MM.1S (cell line): ENCODE data around the gene MCRIP1.
A peak's percentile ranks its signal among the peaks of the same experiment; 100 is the strongest.

Source experiments
- EZH2phosphoT487 ChIP-seq: fragments of 300-600 bp; sonication (generic); IDR thresholded peaks from 2 replicates; pipeline ENCODE4 v1.6.1; 2018; ENCODE audit warnings: antibody characterized with exemption, low read length
- TF ChIP-seq, protein P1 (sequence below): fragments of 300-600 bp; sonication (generic); IDR thresholded peaks from 2 replicates; pipeline ENCODE4 v1.5.1; 2016; ENCODE audit warnings: antibody characterized with exemption, low read length, mixed read lengths

GRCh38 chr17:81808778-81809555, 24.1 kb downstream of the MCRIP1 start:
- TF ChIP-seq, protein P1, sequence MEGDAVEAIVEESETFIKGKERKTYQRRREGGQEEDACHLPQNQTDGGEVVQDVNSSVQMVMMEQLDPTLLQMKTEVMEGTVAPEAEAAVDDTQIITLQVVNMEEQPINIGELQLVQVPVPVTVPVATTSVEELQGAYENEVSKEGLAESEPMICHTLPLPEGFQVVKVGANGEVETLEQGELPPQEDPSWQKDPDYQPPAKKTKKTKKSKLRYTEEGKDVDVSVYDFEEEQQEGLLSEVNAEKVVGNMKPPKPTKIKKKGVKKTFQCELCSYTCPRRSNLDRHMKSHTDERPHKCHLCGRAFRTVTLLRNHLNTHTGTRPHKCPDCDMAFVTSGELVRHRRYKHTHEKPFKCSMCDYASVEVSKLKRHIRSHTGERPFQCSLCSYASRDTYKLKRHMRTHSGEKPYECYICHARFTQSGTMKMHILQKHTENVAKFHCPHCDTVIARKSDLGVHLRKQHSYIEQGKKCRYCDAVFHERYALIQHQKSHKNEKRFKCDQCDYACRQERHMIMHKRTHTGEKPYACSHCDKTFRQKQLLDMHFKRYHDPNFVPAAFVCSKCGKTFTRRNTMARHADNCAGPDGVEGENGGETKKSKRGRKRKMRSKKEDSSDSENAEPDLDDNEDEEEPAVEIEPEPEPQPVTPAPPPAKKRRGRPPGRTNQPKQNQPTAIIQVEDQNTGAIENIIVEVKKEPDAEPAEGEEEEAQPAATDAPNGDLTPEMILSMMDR = 0 out of 2 replicates have a peak, but pooled peaks have one; percentile 11
- TF ChIP-seq EZH2phosphoT487 = no peak
